Measurements from ENCODE around the gene RNF150.

DNA sequence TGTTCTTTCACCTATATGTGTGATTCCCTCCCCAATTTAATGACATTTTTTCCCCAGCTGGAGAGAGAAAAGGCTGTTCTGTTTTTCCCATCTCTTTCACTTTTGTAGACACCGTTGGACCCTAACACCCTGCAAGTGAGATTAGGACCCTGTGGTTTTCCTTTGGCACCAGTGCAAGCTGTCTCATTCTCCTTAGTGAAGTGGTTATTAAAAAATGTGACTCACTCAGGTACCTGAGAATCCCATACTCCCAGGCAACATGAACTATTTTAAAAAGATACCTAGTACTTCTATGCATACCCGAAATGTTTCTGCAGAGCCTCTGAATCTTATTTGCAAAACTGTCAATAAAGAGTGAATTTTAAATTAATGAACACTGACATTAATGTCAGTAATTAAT lies 201.4 kb downstream of the RNF150 start:
- TF ChIP-seq, protein P1, sequence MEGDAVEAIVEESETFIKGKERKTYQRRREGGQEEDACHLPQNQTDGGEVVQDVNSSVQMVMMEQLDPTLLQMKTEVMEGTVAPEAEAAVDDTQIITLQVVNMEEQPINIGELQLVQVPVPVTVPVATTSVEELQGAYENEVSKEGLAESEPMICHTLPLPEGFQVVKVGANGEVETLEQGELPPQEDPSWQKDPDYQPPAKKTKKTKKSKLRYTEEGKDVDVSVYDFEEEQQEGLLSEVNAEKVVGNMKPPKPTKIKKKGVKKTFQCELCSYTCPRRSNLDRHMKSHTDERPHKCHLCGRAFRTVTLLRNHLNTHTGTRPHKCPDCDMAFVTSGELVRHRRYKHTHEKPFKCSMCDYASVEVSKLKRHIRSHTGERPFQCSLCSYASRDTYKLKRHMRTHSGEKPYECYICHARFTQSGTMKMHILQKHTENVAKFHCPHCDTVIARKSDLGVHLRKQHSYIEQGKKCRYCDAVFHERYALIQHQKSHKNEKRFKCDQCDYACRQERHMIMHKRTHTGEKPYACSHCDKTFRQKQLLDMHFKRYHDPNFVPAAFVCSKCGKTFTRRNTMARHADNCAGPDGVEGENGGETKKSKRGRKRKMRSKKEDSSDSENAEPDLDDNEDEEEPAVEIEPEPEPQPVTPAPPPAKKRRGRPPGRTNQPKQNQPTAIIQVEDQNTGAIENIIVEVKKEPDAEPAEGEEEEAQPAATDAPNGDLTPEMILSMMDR (conservative IDR thresholded peaks at IDR 0.05; ENCODE audit: low read depth, low read length), result no peak
- no peak for TF ChIP-seq EZH2 (IDR thresholded peaks at IDR 0.05; ENCODE audit: borderline replicate concordance, low read depth, low read length, poor library complexity, severe bottlenecking)

Data from A673 (cell line).